DND-41 (cell line): ENCODE data around the gene ZC3H13.
A peak's percentile ranks its signal among the peaks of the same experiment; 100 is the strongest.

ENCODE experiments used
- ATAC-seq: fragments of 200-7000 bp; cut with Tn5 transposase; 3 replicates; pipeline ENCODE4 v1.9.1; 2021; ENCODE audit warnings: low read depth; ENCODE audit not compliant: insufficient read depth
- DNase-seq: peaks from one replicate; pipeline ENCODE4 v3.0.0-alpha.2; 2020
- H2AFZ ChIP-seq: 2 replicates; pipeline ENCODE4 v1.6.0; 2012; ENCODE audit warnings: low read depth, low read length
- H3K27ac ChIP-seq: 2 replicates; pipeline ENCODE4 v1.5.1; 2012; ENCODE audit warnings: low read length, inconsistent platforms
- H3K27me3 ChIP-seq: fragments of 200-600 bp; sonication (generic); 2 replicates; pipeline ENCODE4 v1.6.0; 2012; ENCODE audit warnings: low read length, mild to moderate bottlenecking, inconsistent platforms; ENCODE audit not compliant: insufficient read depth, poor library complexity
- H3K36me3 ChIP-seq: 2 replicates; pipeline ENCODE4 v1.5.1; 2012; ENCODE audit warnings: low read length, inconsistent platforms; ENCODE audit not compliant: insufficient read depth
- H3K4me1 ChIP-seq: 2 replicates; pipeline ENCODE4 v1.5.1; 2012; ENCODE audit warnings: mild to moderate bottlenecking, low read length; ENCODE audit not compliant: insufficient read depth
- H3K4me2 ChIP-seq: 2 replicates; pipeline ENCODE4 v1.6.0; 2012; ENCODE audit warnings: mild to moderate bottlenecking, moderate library complexity, low read length, inconsistent platforms; ENCODE audit not compliant: insufficient read depth
- H3K4me3 ChIP-seq, 2 experiments: fragments of 200-600 bp in 1 of 2; shearing (Covaris generic) in 1 of 2; 2 replicates each; pipeline ENCODE4 v1.5.1; 2012 to 2016; ENCODE audit warnings: inconsistent platforms in 2 of 2, low read length in 2 of 2, mild to moderate bottlenecking in 2 of 2, low read depth in 1 of 2, moderate library complexity in 1 of 2
- H3K79me2 ChIP-seq: 2 replicates; pipeline ENCODE4 v1.6.0; 2012; ENCODE audit warnings: low read length, inconsistent platforms; ENCODE audit not compliant: insufficient read depth
- H3K9ac ChIP-seq: 2 replicates; pipeline ENCODE4 v1.6.0; 2012; ENCODE audit warnings: low read depth, mild to moderate bottlenecking, inconsistent platforms, low read length, moderate library complexity
- H3K9me3 ChIP-seq: 2 replicates; pipeline ENCODE4 v1.5.1; 2012; ENCODE audit warnings: low read length, moderate library complexity, mild to moderate bottlenecking, inconsistent platforms; ENCODE audit not compliant: insufficient read depth, severe bottlenecking
- H4K20me1 ChIP-seq: 2 replicates; pipeline ENCODE4 v1.6.0; 2012; ENCODE audit warnings: low read length; ENCODE audit not compliant: insufficient read depth
- CTCF ChIP-seq: IDR thresholded peaks from 2 replicates; pipeline ENCODE4 v1.5.1; 2012; ENCODE audit warnings: borderline replicate concordance, low read length, moderate library complexity, mild to moderate bottlenecking; ENCODE audit not compliant: poor library complexity, severe bottlenecking; ENCODE audit errors: extremely low read depth
- EZH2 ChIP-seq: IDR thresholded peaks from 3 replicates; pipeline ENCODE4 v1.6.1; 2012; ENCODE audit warnings: borderline replicate concordance, low read depth, mild to moderate bottlenecking, moderate library complexity, low read length, inconsistent platforms; ENCODE audit not compliant: severe bottlenecking

The ZC3H13 gene

GRCh38 chr13:46015366-46015765 is 37.2 kb downstream of the ZC3H13 start:
- no peak overlapping the region for H3K9ac ChIP-seq
- no peak for TF ChIP-seq EZH2
- TF ChIP-seq CTCF: no peak
- no peaks in the 10 kb centered on the region for H3K9me3 ChIP-seq
- H3K27me3 ChIP-seq: no peaks in the 10 kb centered on the region
- DNase-seq (no peak), ATAC-seq (no peak)
- no peaks in the 10 kb centered on the region for H3K4me1 ChIP-seq
- no peaks in the 10 kb centered on the region for H4K20me1 ChIP-seq
- no peak overlapping the region for H3K4me2 ChIP-seq
- no peak overlapping the region for H3K27ac ChIP-seq
- H3K79me2 ChIP-seq: no peaks in the 10 kb centered on the region
- no peak overlapping the region for H2AFZ ChIP-seq
- peaks cover 64% of the 10 kb centered on the region for H3K36me3 ChIP-seq
- no peak overlapping the region for H3K4me3 ChIP-seq

- no peaks in the 10 kb centered on the region for H4K20me1 ChIP-seq
- ATAC-seq: no peak
- H2AFZ ChIP-seq: no peak overlapping the region
- no peaks in the 10 kb centered on the region for H3K79me2 ChIP-seq
- H3K27me3 ChIP-seq: no peaks in the 10 kb centered on the region
- no peak for DNase-seq
- no peak overlapping the region for H3K27ac ChIP-seq
- H3K4me1 ChIP-seq: no peaks in the 10 kb centered on the region
- H3K9ac ChIP-seq: no peak overlapping the region
- TF ChIP-seq EZH2 (no peak), CTCF (no peak)
- no peaks in the 10 kb centered on the region for H3K9me3 ChIP-seq
- no peak overlapping the region for H3K4me2 ChIP-seq
- no peak overlapping the region for H3K4me3 ChIP-seq
- H3K36me3 ChIP-seq: peaks cover 69% of the 10 kb centered on the region
These were observed 40.1 kb downstream of the ZC3H13 start for GRCh38 chr13:46012404-46012803.

GRCh38 chr13:46010148-46010547 is 42.4 kb downstream of the ZC3H13 start:
- Histone ChIP-seq H3K4me1 (no peaks in the 10 kb centered on the region), H3K9ac (no peak overlapping the region), H3K79me2 (no peaks in the 10 kb centered on the region), H3K36me3 (peaks cover 66% of the 10 kb centered on the region), H4K20me1 (no peaks in the 10 kb centered on the region), H3K27ac (no peak overlapping the region), H2AFZ (no peak overlapping the region), H3K4me3 (no peak overlapping the region), H3K9me3 (no peaks in the 10 kb centered on the region), H3K4me2 (no peak overlapping the region), H3K27me3 (no peaks in the 10 kb centered on the region)
- peak; percentile 40 for TF ChIP-seq CTCF
- TF ChIP-seq EZH2: no peak
- DNase-seq (no peak), ATAC-seq (no peak)

- Histone ChIP-seq H2AFZ (no peak overlapping the region), H3K27me3 (no peaks in the 10 kb centered on the region), H3K9me3 (no peaks in the 10 kb centered on the region), H3K4me3 (no peak overlapping the region), H3K4me2 (no peak overlapping the region), H3K9ac (no peak overlapping the region), H3K4me1 (no peaks in the 10 kb centered on the region), H3K79me2 (no peaks in the 10 kb centered on the region), H3K36me3 (peaks cover 68% of the 10 kb centered on the region), H4K20me1 (no peaks in the 10 kb centered on the region), H3K27ac (no peak overlapping the region)
- no peak for TF ChIP-seq CTCF
- ATAC-seq (no peak), DNase-seq (no peak)
These were observed 43.9 kb downstream of the ZC3H13 start for GRCh38 chr13:46008631-46009030.
